Measurements from ENCODE around the gene DISC1. TPM values are rescaled to one million over a fixed set of nuclear protein-coding genes. Genes with fewer than 3 reads are reported as not detected.
"Not testable (repeated sequence)": the region's sequence is repeated elsewhere in the genome, so short reads cannot be mapped to it uniquely, and the experiment has no call there.

The DISC1 gene
- polyA plus RNA-seq, 1 of the 3 experiments (the other 2 are of a cell fraction), result 1.7 TPM

- CTCF ChIA-PET, result interaction anchor here (0.9 kb wide), 1 partner anchor 10 kb away, joined by 3 read pairs; no protein-coding TSS in a partner anchor
- TF ChIP-seq EP300 (IDR thresholded peaks at IDR 0.05; ENCODE audit: borderline replicate concordance in 1 of 2, low read depth in 1 of 2, low read length in 1 of 2) (no peak), YY1 (IDR thresholded peaks at IDR 0.05; ENCODE audit: low read depth) (no peak), GABPA (IDR thresholded peaks at IDR 0.05; ENCODE audit: low read depth) (no peak), REST (IDR thresholded peaks at IDR 0.05; ENCODE audit: low read depth, low read length) (no peak), IRF3 (IDR thresholded peaks at IDR 0.05; ENCODE audit: low read depth, low read length) (no peak), POLR2AphosphoS5 (IDR thresholded peaks at IDR 0.05; ENCODE audit: low read depth, low read length) (no peak), TCF12 (IDR thresholded peaks at IDR 0.05) (no peak), EZH2phosphoT487 (IDR thresholded peaks at IDR 0.05; ENCODE audit: borderline replicate concordance, low read depth) (no peak), SIN3A (IDR thresholded peaks at IDR 0.05; ENCODE audit: borderline replicate concordance, low read depth, low read length) (no peak), RAD21 (IDR thresholded peaks at IDR 0.05; ENCODE audit: low read length) (no peak), ELF1 (IDR thresholded peaks at IDR 0.05) (no peak)
- no peak for DNase-seq
Measured at GRCh38 chr1:231668826-231669225, 42.2 kb downstream of the DISC1 start.

GRCh38 chr1:231669864-231670621 lies 43.5 kb downstream of the DISC1 start:
- H3K79me2 ChIP-seq (ENCODE audit: insufficient read depth); H3K9ac ChIP-seq; H2AFZ ChIP-seq (ENCODE audit: low read depth); H3K4me1 ChIP-seq (ENCODE audit: control insufficient read depth in 1 of 2, insufficient read depth in 2 of 2, low read depth in 1 of 2, low read length in 1 of 2); H3K36me3 ChIP-seq (replicated peaks in 1 of 2; ENCODE audit: control insufficient read depth in 1 of 2, insufficient read depth in 2 of 2, low read length in 1 of 2); H3K9me2 ChIP-seq; H3K4me3 ChIP-seq (ENCODE audit: low read depth in 2 of 2, low read length in 1 of 2); H4K20me1 ChIP-seq (ENCODE audit: insufficient read depth); H3F3A ChIP-seq (replicated peaks; ENCODE audit: insufficient read depth); POLR2A ChIA-PET; H3K27ac ChIP-seq (ENCODE audit: low read depth in 2 of 2, low read length in 1 of 2); H3K9me3 ChIP-seq; DNase-seq; H3K27me3 ChIP-seq (ENCODE audit: insufficient read depth); H3K4me2 ChIP-seq: not testable (repeated sequence)
- CTCF ChIA-PET, result interaction anchor here (0.6 kb wide), 1 partner anchor 16 kb away, joined by 3 read pairs; no protein-coding TSS in a partner anchor
- WGBS (ENCODE audit: low lambda C conversion rate), result 73% methylated on average over 4 of the region's 4 CpGs

More at GRCh38 chr1:231668826-231669225, 42.2 kb downstream of the DISC1 start:
- Histone ChIP-seq H3K4me3 (ENCODE audit: low read depth in 2 of 2, low read length in 1 of 2) (no peak overlapping the region), H3K4me2 (no peak overlapping the region), H3K79me2 (ENCODE audit: insufficient read depth) (no peaks in the 10 kb centered on the region), H4K20me1 (ENCODE audit: insufficient read depth) (no peaks in the 10 kb centered on the region), H3K27ac (ENCODE audit: low read depth in 2 of 2, low read length in 1 of 2) (no peak overlapping the region), H3K9me2 (no peaks in the 10 kb centered on the region), H3K9me3 (no peaks in the 10 kb centered on the region), H3F3A (replicated peaks; ENCODE audit: insufficient read depth) (no peaks in the 10 kb centered on the region), H3K9ac (no peak overlapping the region), H3K4me1 (ENCODE audit: control insufficient read depth in 1 of 2, insufficient read depth in 2 of 2, low read depth in 1 of 2, low read length in 1 of 2) (peaks cover 0 to 8% of the 10 kb centered on the region in 2 experiments; a peak in 2 of 4 replicates), H2AFZ (ENCODE audit: low read depth) (no peak overlapping the region), H3K36me3 (replicated peaks in 1 of 2; ENCODE audit: control insufficient read depth in 1 of 2, insufficient read depth in 2 of 2, low read length in 1 of 2) (no peaks in the 10 kb centered on the region), H3K27me3 (ENCODE audit: insufficient read depth) (no peaks in the 10 kb centered on the region)
- POLR2A ChIA-PET, result no interaction called here

Data from SK-N-SH (cell line).